Panc1 (cell line): ENCODE results near the gene INPP5E. TPM values are rescaled to one million over a fixed set of nuclear protein-coding genes. Genes with fewer than 3 reads are reported as not detected.

Experiments used
- ATAC-seq: fragments of 200-7000 bp; cut with Tn5 transposase; 2 replicates; pipeline ENCODE4 v1.9.1; 2020; ENCODE audit warnings: mild to moderate bottlenecking, moderate library complexity
- BruUV-seq: library from RNA; stranded (reverse); fragments of 400-500 nt; replicated peaks from 2 replicates; lab custom pipeline; 2021; lab: Mats Ljungman, UMichigan
- CTCF ChIA-PET: fragments of 300-600 bp; sonication (Branson Sonifier 250); formaldehyde crosslinking; loops from one replicate; lab custom pipeline; 2022; ENCODE audit warnings: antibody characterized with exemption; lab: Charles Lee
- POLR2A ChIA-PET: fragments of 300-600 bp; sonication (Branson Sonifier 250); formaldehyde crosslinking; loops from one replicate; lab custom pipeline; 2022; ENCODE audit warnings: antibody characterized with exemption; lab: Charles Lee
- DNase-seq: peaks from one replicate; pipeline ENCODE4 v3.0.0-alpha.2; 2010; ENCODE audit warnings: low read depth, low spot score
- H3K27ac ChIP-seq: 2 replicates; pipeline ENCODE4 v1.5.1; 2011; ENCODE audit warnings: mild to moderate bottlenecking, low read length, inconsistent platforms
- H3K27me3 ChIP-seq: fragments of 200-500 bp; sonication (Bioruptor generic); 2 replicates; pipeline ENCODE4 v1.6.0; 2014; ENCODE audit warnings: low read length, inconsistent platforms; ENCODE audit not compliant: control insufficient read depth, insufficient read depth
- H3K36me3 ChIP-seq: fragments of 200-500 bp; sonication (Bioruptor generic); 2 replicates; pipeline ENCODE4 v1.5.1; 2014; ENCODE audit warnings: inconsistent platforms, mild to moderate bottlenecking, low read length, moderate library complexity; ENCODE audit not compliant: control insufficient read depth, insufficient read depth
- H3K4me1 ChIP-seq: 2 replicates; pipeline ENCODE4 v1.5.1; 2011; ENCODE audit warnings: inconsistent platforms, mild to moderate bottlenecking, low read length, moderate library complexity; ENCODE audit not compliant: control insufficient read depth, insufficient read depth
- H3K4me3 ChIP-seq, 2 experiments: 2 replicates each; pipeline ENCODE4 v1.5.1; 2011 to 2012; ENCODE audit warnings: low read depth in 2 of 2, low read length in 2 of 2, mild to moderate bottlenecking in 2 of 2, inconsistent platforms in 1 of 2, moderate library complexity in 1 of 2
- H3K9me3 ChIP-seq: fragments of 200-500 bp; sonication (Bioruptor generic); 2 replicates; pipeline ENCODE4 v1.5.1; 2014; ENCODE audit warnings: low read depth, mild to moderate bottlenecking, inconsistent platforms, low read length, moderate library complexity; ENCODE audit not compliant: control insufficient read depth, insufficient read depth
- CTCF ChIP-seq: fragments of 450-650 bp; IDR thresholded peaks from 2 replicates; pipeline ENCODE4 v1.5.1; 2017; ENCODE audit warnings: mild to moderate bottlenecking
- POLR2AphosphoS5 ChIP-seq: IDR thresholded peaks from 2 replicates; pipeline ENCODE4 v1.6.1; 2012; ENCODE audit warnings: mild to moderate bottlenecking, low read depth, low read length, moderate library complexity
- REST ChIP-seq, 2 experiments: IDR thresholded peaks; 2 replicates each; pipeline ENCODE4 v1.6.1; 2011 to 2012; ENCODE audit warnings: low read depth in 2 of 2, control low read depth in 1 of 2, low read length in 1 of 2, mild to moderate bottlenecking in 1 of 2, moderate library complexity in 1 of 2; ENCODE audit not compliant: insufficient read depth in 1 of 2
- SIN3A ChIP-seq: IDR thresholded peaks from 2 replicates; pipeline ENCODE4 v1.6.1; 2012; ENCODE audit warnings: low read depth, mild to moderate bottlenecking, low read length, moderate library complexity, borderline replicate concordance; ENCODE audit not compliant: insufficient read depth
- TCF7L2 ChIP-seq: IDR thresholded peaks from 2 replicates; pipeline ENCODE4 v1.6.1; 2011; ENCODE audit warnings: mild to moderate bottlenecking, low read depth, low read length, inconsistent platforms
- in situ Hi-C: cut with HindIII; loops from 2 replicates; pipeline ENCODE4 v1.10.0; 2016; ENCODE audit warnings: low sequenced_read_pairs, low pct_unique_long_range_greater_than_20kb
- intact Hi-C: fragments of 100-400 bp; cut with micrococcal nuclease; formaldehyde crosslinking; loops from one replicate; pipeline ENCODE4 v1.10.0; 2022; ENCODE audit not compliant: unreplicated experiment
- total RNA-seq: library from RNA; stranded (reverse); gene quantifications from one replicate; pipeline ENCODE4 v1.2.1, GENCODE V29; 2021; ENCODE audit not compliant: unreplicated experiment

Gene INPP5E
- total RNA-seq, 1 experiment from 2014 or later, result 14.1 TPM

- H3K4me3 ChIP-seq, result no peak overlapping the region
- DNase-seq (no peak), ATAC-seq (no peak)
- no TSS peak for BruUV-seq
- no peaks in the 10 kb centered on the region for H3K9me3 ChIP-seq
- in situ Hi-C loops, result no loop called here
- TF ChIP-seq TCF7L2 (no peak), CTCF (no peak), SIN3A (no peak), POLR2AphosphoS5 (no peak), REST (IDR thresholded peaks at IDR 0.05; ENCODE audit: insufficient read depth in 1 of 2, low read depth in 2 of 2, low read length in 1 of 2) (no peak)
- ChIA-PET CTCF (no interaction called here), POLR2A (no interaction called here)
- no peak overlapping the region for H3K27ac ChIP-seq
- intact Hi-C loops, result no loop called here
- no peaks in the 10 kb centered on the region for H3K4me1 ChIP-seq
- H3K27me3 ChIP-seq, result no peaks in the 10 kb centered on the region
- peaks cover 7% of the 10 kb centered on the region for H3K36me3 ChIP-seq
These were observed 34.5 kb upstream of the INPP5E start for GRCh38 chr9:136474021-136474640.

- H3K4me3 ChIP-seq, result no peak overlapping the region
- DNase-seq, result no peak
- no peak for ATAC-seq
- no peaks in the 10 kb centered on the region for H3K4me1 ChIP-seq
- intact Hi-C loops, result no loop called here
- no TSS peak for BruUV-seq
- POLR2A ChIA-PET, result no interaction called here
- H3K27me3 ChIP-seq, result no peaks in the 10 kb centered on the region
- H3K36me3 ChIP-seq, result peaks cover 9% of the 10 kb centered on the region
- in situ Hi-C loops, result no loop called here
- TF ChIP-seq REST (IDR thresholded peaks at IDR 0.05; ENCODE audit: insufficient read depth in 1 of 2, low read depth in 2 of 2, low read length in 1 of 2), result no peak
- TF ChIP-seq SIN3A, result no peak
- no peak for TF ChIP-seq POLR2AphosphoS5
- CTCF ChIA-PET, result no interaction called here
- H3K9me3 ChIP-seq, result no peaks in the 10 kb centered on the region
- H3K27ac ChIP-seq, result no peak overlapping the region
These were observed 33.7 kb upstream of the INPP5E start for GRCh38 chr9:136473354-136473721.
